Fibroblast of skin of abdomen (primary cell): ENCODE measurements around the gene TP63. TPM values are rescaled to one million over a fixed set of nuclear protein-coding genes. Genes with fewer than 3 reads are reported as not detected.
"Not testable (repeated sequence)": the region's sequence is repeated elsewhere in the genome, so short reads cannot be mapped to it uniquely, and the experiment has no call there.

ENCODE experiments used
- DNase-seq: peaks from one replicate; pipeline ENCODE4 v3.0.0-alpha.2; 2013
- polyA plus RNA-seq, 2 experiments: library from polyadenylated mRNA; unstranded; fragments of 120-200 nt; gene quantifications; one replicate each; pipeline ENCODE4 v1.2.1, GENCODE V29; 2013; ENCODE audit not compliant: insufficient read length in 2 of 2

Gene TP63
- 0.19 TPM for polyA plus RNA-seq (2013, experiment 1 of 2; ENCODE audit: insufficient read length)
- 0.12 TPM for polyA plus RNA-seq (2013, experiment 2 of 2; ENCODE audit: insufficient read length)

GRCh38 chr3:189631373-189631408 is at the start of gene TP63:
TP63 (plus strand) TSS chr3:189631389; CDS start chr3:189631516, 127 bp downstream.
- no peak for DNase-seq

- DNase-seq, result no peak
These were observed 49.0 kb upstream of the TP63 start for GRCh38 chr3:189582179-189582578.

- DNase-seq, result peak; percentile 40
These were observed 46.5 kb upstream of the TP63 start for GRCh38 chr3:189584645-189585044.

- no peak for DNase-seq
These were observed 44.1 kb upstream of the TP63 start for GRCh38 chr3:189586941-189587663.

- DNase-seq, result peak; percentile 16
These were observed 43.5 kb upstream of the TP63 start for GRCh38 chr3:189587664-189588040.

GRCh38 chr3:189588070-189588469 is 43.1 kb upstream of the TP63 start:
- peak; percentile 51 for DNase-seq

- peak; percentile 85 for DNase-seq
These were observed 42.6 kb upstream of the TP63 start for GRCh38 chr3:189588475-189589178.

- no peak for DNase-seq
These were observed 42.0 kb upstream of the TP63 start for GRCh38 chr3:189589179-189589569.

- DNase-seq, result no peak
These were observed 41.0 kb upstream of the TP63 start for GRCh38 chr3:189590223-189590622.

- DNase-seq, result no peak
These were observed 37.6 kb upstream of the TP63 start for GRCh38 chr3:189593581-189593980.

- DNase-seq, result not testable (repeated sequence)
These were observed 34.9 kb upstream of the TP63 start for GRCh38 chr3:189596078-189596979.

GRCh38 chr3:189597918-189598317 is 33.3 kb upstream of the TP63 start:
- DNase-seq, result no peak

GRCh38 chr3:189598530-189599225 is 32.5 kb upstream of the TP63 start:
- DNase-seq, result no peak

- DNase-seq, result no peak
These were observed 28.7 kb upstream of the TP63 start for GRCh38 chr3:189602471-189602870.

GRCh38 chr3:189605717-189606116 is 25.5 kb upstream of the TP63 start:
- no peak for DNase-seq

- DNase-seq, result no peak
These were observed 24.4 kb upstream of the TP63 start for GRCh38 chr3:189606774-189607173.

GRCh38 chr3:189612641-189613040 is 18.5 kb upstream of the TP63 start:
- not testable (repeated sequence) for DNase-seq

- DNase-seq, result no peak
These were observed 18.1 kb upstream of the TP63 start for GRCh38 chr3:189613122-189613521.

- DNase-seq, result no peak
These were observed 9.1 kb upstream of the TP63 start for GRCh38 chr3:189621948-189622603.

- no peak for DNase-seq
These were observed 8.6 kb upstream of the TP63 start for GRCh38 chr3:189622629-189623028.

- DNase-seq, result no peak
These were observed 7.1 kb upstream of the TP63 start for GRCh38 chr3:189624130-189624529.

- no peak for DNase-seq
These were observed 6.1 kb upstream of the TP63 start for GRCh38 chr3:189625071-189625470.

GRCh38 chr3:189625572-189625971 is 5.6 kb upstream of the TP63 start:
- no peak for DNase-seq
